Limb (tissue), 2 donors: ENCODE measurements around the gene INIP.
"Not testable (repeated sequence)": the region's sequence is repeated elsewhere in the genome, so short reads cannot be mapped to it uniquely, and the experiment has no call there.

ENCODE experiments used
- DNase-seq, 2 donors: peaks; one replicate each; pipeline ENCODE4 v3.0.0-alpha.2; 2016; ENCODE audit errors: extremely low spot score in 2 of 2

Gene INIP

GRCh38 chr9:112677040-112677439 lies 40.9 kb downstream of the INIP start:
- DNase-seq = no peak

GRCh38 chr9:112673221-112673620 lies 44.7 kb downstream of the INIP start:
- not testable (repeated sequence) for DNase-seq

- DNase-seq = peak in 1 of 2 donors; percentile 27
Observed at GRCh38 chr9:112670991-112671625, 46.8 kb downstream of the INIP start.

- no peak for DNase-seq
Observed at GRCh38 chr9:112669326-112669725, 48.6 kb downstream of the INIP start.

GRCh38 chr9:112665347-112665746 lies 52.6 kb downstream of the INIP start:
- DNase-seq = no peak

GRCh38 chr9:112664531-112664930 lies 53.4 kb downstream of the INIP start:
- no peak for DNase-seq

- DNase-seq = no peak
Observed at GRCh38 chr9:112663681-112664080, 54.2 kb downstream of the INIP start.

GRCh38 chr9:112659906-112660305 lies 58.0 kb downstream of the INIP start:
- DNase-seq = no peak

GRCh38 chr9:112655668-112656067 lies 62.2 kb downstream of the INIP start:
- DNase-seq = no peak

GRCh38 chr9:112654282-112654681 lies 63.6 kb downstream of the INIP start:
- no peak for DNase-seq

GRCh38 chr9:112648624-112649023 lies 69.3 kb downstream of the INIP start:
- no peak for DNase-seq

- no peak for DNase-seq
Observed at GRCh38 chr9:112647596-112647995, 70.3 kb downstream of the INIP start.

- no peak for DNase-seq
Observed at GRCh38 chr9:112642126-112642525, 75.8 kb downstream of the INIP start.

- no peak for DNase-seq
Observed at GRCh38 chr9:112640311-112640710, 77.6 kb downstream of the INIP start.
